ENCODE results near the gene CSTF1.
"Not testable (repeated sequence)": the region's sequence is repeated elsewhere in the genome, so short reads cannot be mapped to it uniquely, and the experiment has no call there.

CSTF1 gene

DNA sequence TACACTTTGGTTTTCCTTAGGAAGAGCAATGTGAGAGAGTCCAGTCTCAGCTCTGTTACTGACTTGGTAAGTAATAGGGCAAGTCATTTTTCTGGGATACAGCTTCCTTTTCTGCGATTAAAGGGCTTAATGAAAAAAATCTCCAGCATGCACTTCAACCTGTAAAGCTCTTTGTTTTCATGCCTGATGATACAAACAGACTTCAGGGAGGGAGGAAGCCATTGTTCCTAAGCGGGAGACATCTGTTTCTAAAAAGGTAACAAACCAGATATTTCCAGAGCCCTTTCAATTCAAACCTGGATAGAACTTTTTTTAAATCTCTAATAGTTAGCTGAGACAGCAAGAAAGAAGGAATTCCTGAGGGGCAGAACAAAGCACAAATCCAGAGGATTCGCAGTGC is 14.5 kb downstream of the CSTF1 start:
- Histone ChIP-seq H3K79me2 (ENCODE audit: insufficient read depth, low read length) (peaks cover 8% of the 10 kb centered on the region; the same call in 1 of the 2 replicates), H3K4me2 (ENCODE audit: low read depth, low read length, poor library complexity, severe bottlenecking) (no peak overlapping the region), H3K4me3 (ENCODE audit: insufficient read depth, low read length, poor library complexity, severe bottlenecking) (no peak overlapping the region), H2AFZ (ENCODE audit: low read depth, low read length, severe bottlenecking) (no peak overlapping the region), H3K27me3 (ENCODE audit: low read length) (no peaks in the 10 kb centered on the region), H3K27ac (ENCODE audit: low read depth, low read length) (no peak overlapping the region), H4K20me1 (ENCODE audit: low read depth, low read length) (peaks cover 8% of the 10 kb centered on the region; the same call in 1 of the 2 replicates), H3K9me2 (replicated peaks; ENCODE audit: insufficient read depth, low read length) (no peaks in the 10 kb centered on the region), H3K9me3 (ENCODE audit: insufficient read depth, low read length) (no peaks in the 10 kb centered on the region), H3F3A (ENCODE audit: insufficient read depth) (no peaks in the 10 kb centered on the region), H3K36me3 (ENCODE audit: low read length) (peaks cover 37% of the 10 kb centered on the region), H3K9ac (ENCODE audit: low read length) (no peak overlapping the region)
- TF ChIP-seq EZH2phosphoT487 (conservative IDR thresholded peaks at IDR 0.05; ENCODE audit: low read length), result no peak
- TF ChIP-seq, protein P1, sequence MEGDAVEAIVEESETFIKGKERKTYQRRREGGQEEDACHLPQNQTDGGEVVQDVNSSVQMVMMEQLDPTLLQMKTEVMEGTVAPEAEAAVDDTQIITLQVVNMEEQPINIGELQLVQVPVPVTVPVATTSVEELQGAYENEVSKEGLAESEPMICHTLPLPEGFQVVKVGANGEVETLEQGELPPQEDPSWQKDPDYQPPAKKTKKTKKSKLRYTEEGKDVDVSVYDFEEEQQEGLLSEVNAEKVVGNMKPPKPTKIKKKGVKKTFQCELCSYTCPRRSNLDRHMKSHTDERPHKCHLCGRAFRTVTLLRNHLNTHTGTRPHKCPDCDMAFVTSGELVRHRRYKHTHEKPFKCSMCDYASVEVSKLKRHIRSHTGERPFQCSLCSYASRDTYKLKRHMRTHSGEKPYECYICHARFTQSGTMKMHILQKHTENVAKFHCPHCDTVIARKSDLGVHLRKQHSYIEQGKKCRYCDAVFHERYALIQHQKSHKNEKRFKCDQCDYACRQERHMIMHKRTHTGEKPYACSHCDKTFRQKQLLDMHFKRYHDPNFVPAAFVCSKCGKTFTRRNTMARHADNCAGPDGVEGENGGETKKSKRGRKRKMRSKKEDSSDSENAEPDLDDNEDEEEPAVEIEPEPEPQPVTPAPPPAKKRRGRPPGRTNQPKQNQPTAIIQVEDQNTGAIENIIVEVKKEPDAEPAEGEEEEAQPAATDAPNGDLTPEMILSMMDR (IDR thresholded peaks at IDR 0.05; ENCODE audit: insufficient read depth, low read length, poor library complexity, severe bottlenecking), result no peak

DNA sequence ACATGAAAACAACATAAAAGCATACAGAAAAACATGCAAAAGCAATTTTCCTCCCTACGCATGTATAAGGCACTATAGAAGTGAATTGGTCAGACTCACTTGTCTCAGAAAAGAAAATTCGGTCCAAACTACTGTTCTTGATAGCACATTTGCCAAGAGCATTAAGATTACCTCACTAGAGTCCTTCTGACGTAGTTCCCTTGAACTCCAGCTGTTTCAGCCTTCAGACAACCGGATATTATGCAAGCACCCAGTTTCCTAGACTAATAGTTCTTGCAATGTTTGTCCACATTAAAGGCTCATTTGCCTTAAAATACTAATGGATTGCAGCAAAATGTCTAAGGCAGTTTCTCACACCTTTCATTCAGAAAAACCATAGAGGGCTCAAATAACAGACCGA is 17.1 kb downstream of the CSTF1 start:
- H2AFZ ChIP-seq (ENCODE audit: low read depth, low read length, severe bottlenecking), result no peak overlapping the region
- H4K20me1 ChIP-seq (ENCODE audit: low read depth, low read length), result peaks cover 8% of the 10 kb centered on the region; the same call in 1 of the 2 replicates
- H3K9me2 ChIP-seq (replicated peaks; ENCODE audit: insufficient read depth, low read length), result no peaks in the 10 kb centered on the region
- H3K27ac ChIP-seq (ENCODE audit: low read depth, low read length), result no peak overlapping the region
- TF ChIP-seq EZH2phosphoT487 (conservative IDR thresholded peaks at IDR 0.05; ENCODE audit: low read length), result no peak
- TF ChIP-seq, protein P1 (IDR thresholded peaks at IDR 0.05; ENCODE audit: insufficient read depth, low read length, poor library complexity, severe bottlenecking), result no peak
- H3K9me3 ChIP-seq (ENCODE audit: insufficient read depth, low read length), result no peaks in the 10 kb centered on the region
- no peaks in the 10 kb centered on the region; the same call in 1 of the 2 replicates for H3F3A ChIP-seq (ENCODE audit: insufficient read depth)
- peaks cover 19% of the 10 kb centered on the region for H3K36me3 ChIP-seq (ENCODE audit: low read length)
- no peak overlapping the region for H3K4me2 ChIP-seq (ENCODE audit: low read depth, low read length, poor library complexity, severe bottlenecking)
- H3K27me3 ChIP-seq (ENCODE audit: low read length), result no peaks in the 10 kb centered on the region
- 0 out of 2 replicates have a peak, but pooled peaks cover 8% of the 10 kb centered on the region for H3K79me2 ChIP-seq (ENCODE audit: insufficient read depth, low read length)
- H3K9ac ChIP-seq (ENCODE audit: low read length), result no peak overlapping the region
- H3K4me3 ChIP-seq (ENCODE audit: insufficient read depth, low read length, poor library complexity, severe bottlenecking), result no peak overlapping the region

DNA sequence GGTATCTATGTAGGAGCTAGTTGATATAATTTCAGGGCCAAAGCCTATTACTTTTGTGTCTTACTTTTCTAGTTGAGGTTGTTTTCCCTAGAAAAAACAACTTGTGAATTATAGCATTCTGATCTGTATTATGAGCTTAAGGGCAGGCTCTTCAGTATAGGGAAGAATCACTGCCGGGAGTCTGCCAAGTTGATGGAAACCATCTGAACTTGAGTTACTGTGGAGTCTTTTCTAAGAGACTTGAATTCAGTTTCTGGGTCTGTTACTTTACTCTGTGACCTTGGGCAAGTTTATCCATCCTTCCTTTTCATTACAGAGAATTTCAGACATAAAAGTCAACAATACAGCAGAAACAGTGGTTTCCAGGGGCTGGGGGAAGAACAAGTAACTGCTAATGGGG is 17.5 kb downstream of the CSTF1 start:
- Histone ChIP-seq H3K4me2 (ENCODE audit: low read depth, low read length, poor library complexity, severe bottlenecking) (no peak overlapping the region), H3K9me3 (ENCODE audit: insufficient read depth, low read length) (no peaks in the 10 kb centered on the region), H2AFZ (ENCODE audit: low read depth, low read length, severe bottlenecking) (no peak overlapping the region), H3K36me3 (ENCODE audit: low read length) (peaks cover 19% of the 10 kb centered on the region), H3K27me3 (ENCODE audit: low read length) (no peaks in the 10 kb centered on the region), H3K9me2 (replicated peaks; ENCODE audit: insufficient read depth, low read length) (no peaks in the 10 kb centered on the region), H3K79me2 (ENCODE audit: insufficient read depth, low read length) (0 out of 2 replicates have a peak, but pooled peaks cover 7% of the 10 kb centered on the region), H3K9ac (ENCODE audit: low read length) (no peak overlapping the region), H4K20me1 (ENCODE audit: low read depth, low read length) (peaks cover 8% of the 10 kb centered on the region; the same call in 1 of the 2 replicates), H3F3A (ENCODE audit: insufficient read depth) (no peaks in the 10 kb centered on the region; the same call in 1 of the 2 replicates), H3K27ac (ENCODE audit: low read depth, low read length) (no peak overlapping the region), H3K4me3 (ENCODE audit: insufficient read depth, low read length, poor library complexity, severe bottlenecking) (no peak overlapping the region)
- TF ChIP-seq EZH2phosphoT487 (conservative IDR thresholded peaks at IDR 0.05; ENCODE audit: low read length), result no peak
- TF ChIP-seq, protein P1 (IDR thresholded peaks at IDR 0.05; ENCODE audit: insufficient read depth, low read length, poor library complexity, severe bottlenecking), result no peak

DNA sequence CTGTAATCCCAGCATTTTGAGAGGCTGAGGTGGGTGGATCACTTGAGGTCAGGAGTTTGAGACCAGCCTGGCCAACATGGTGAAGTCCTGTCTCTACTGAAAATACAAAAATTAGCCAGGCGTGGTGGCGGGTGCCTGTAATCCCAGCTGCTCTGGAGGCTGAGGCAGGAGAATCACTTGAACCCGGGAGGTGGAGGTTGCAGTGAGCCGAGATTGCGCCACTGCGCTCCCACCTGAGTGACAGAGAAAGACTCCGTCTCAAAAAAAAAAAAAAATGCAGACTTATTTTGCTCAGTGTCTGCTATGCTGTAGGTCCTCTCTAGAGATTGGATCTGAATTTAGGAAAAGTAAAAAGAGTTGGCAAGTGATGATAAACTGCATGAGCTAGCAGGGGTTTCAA is 18.8 kb downstream of the CSTF1 start:
- H3F3A ChIP-seq (ENCODE audit: insufficient read depth); H3K36me3 ChIP-seq (ENCODE audit: low read length); H3K27ac ChIP-seq (ENCODE audit: low read depth, low read length); H3K9ac ChIP-seq (ENCODE audit: low read length); H3K9me2 ChIP-seq (replicated peaks; ENCODE audit: insufficient read depth, low read length); H3K9me3 ChIP-seq (ENCODE audit: insufficient read depth, low read length); H2AFZ ChIP-seq (ENCODE audit: low read depth, low read length, severe bottlenecking); H3K4me2 ChIP-seq (ENCODE audit: low read depth, low read length, poor library complexity, severe bottlenecking); H3K4me3 ChIP-seq (ENCODE audit: insufficient read depth, low read length, poor library complexity, severe bottlenecking); H3K27me3 ChIP-seq (ENCODE audit: low read length); H4K20me1 ChIP-seq (ENCODE audit: low read depth, low read length); H3K79me2 ChIP-seq (ENCODE audit: insufficient read depth, low read length): not testable (repeated sequence)

Data from SU-DHL-6 (cell line).